ENCODE measurements around the gene CEP112. TPM values are rescaled to one million over a fixed set of nuclear protein-coding genes. Genes with fewer than 3 reads are reported as not detected.

The CEP112 gene
- polyA plus RNA-seq, 2 donors, result 1.6 to 3.1 TPM

GRCh38 chr17:65703891-65704290, 488.0 kb downstream of the CEP112 start:
- WGBS, 2 donors, result 86% methylated on average over 9 of the region's 9 CpGs
- H3K27me3 ChIP-seq (ENCODE audit: control insufficient read depth in 1 of 2, insufficient read depth in 2 of 2, low read length in 2 of 2), result no peaks in the 10 kb centered on the region

DNA sequence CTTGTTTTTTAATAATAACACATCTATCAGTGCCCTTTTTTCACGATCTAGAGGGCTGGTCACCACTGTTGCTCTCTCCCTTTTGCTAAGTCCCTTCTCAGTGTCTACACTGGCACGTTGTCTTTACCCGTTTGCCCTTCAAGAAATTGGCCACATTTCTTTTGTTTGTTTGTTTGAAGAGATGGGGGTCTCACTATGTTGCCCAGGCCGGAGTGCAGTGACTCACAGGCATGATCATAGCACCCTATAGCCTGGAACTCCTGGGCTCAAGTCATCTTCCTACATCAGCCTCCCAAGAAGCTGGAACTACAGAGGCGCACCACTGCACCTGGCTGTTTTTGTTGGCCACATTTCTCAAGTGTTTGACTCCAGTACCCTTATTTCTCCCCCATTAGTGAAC, 492.5 kb downstream of the CEP112 start:
- H3K27ac ChIP-seq (ENCODE audit: low read depth in 2 of 2, low read length in 1 of 2), result no peak overlapping the region
- no peaks in the 10 kb centered on the region for H3K27me3 ChIP-seq (ENCODE audit: control insufficient read depth in 1 of 2, insufficient read depth in 2 of 2, low read length in 2 of 2)
- no peak overlapping the region for H3K4me3 ChIP-seq (ENCODE audit: low read depth in 1 of 2, low read length in 2 of 2)
- no peaks in the 10 kb centered on the region for H3K36me3 ChIP-seq (ENCODE audit: control insufficient read depth in 2 of 2, insufficient read depth in 2 of 2, low read length in 1 of 2)
- no peaks in the 10 kb centered on the region for H3K9me3 ChIP-seq (ENCODE audit: control insufficient read depth in 2 of 2, insufficient read depth in 1 of 2, low read depth in 1 of 2, low read length in 1 of 2)
- H3K4me1 ChIP-seq (ENCODE audit: control insufficient read depth in 2 of 2, insufficient read depth in 2 of 2, low read length in 1 of 2), result no peaks in the 10 kb centered on the region
- WGBS, 2 donors, result 81 to 84% methylated on average over 5 of the region's 5 CpGs

More at GRCh38 chr17:65703891-65704290, 488.0 kb downstream of the CEP112 start:
- Histone ChIP-seq H3K36me3 (ENCODE audit: control insufficient read depth in 2 of 2, insufficient read depth in 2 of 2, low read length in 1 of 2) (no peaks in the 10 kb centered on the region), H3K9me3 (ENCODE audit: control insufficient read depth in 2 of 2, insufficient read depth in 1 of 2, low read depth in 1 of 2, low read length in 1 of 2) (no peaks in the 10 kb centered on the region), H3K4me1 (ENCODE audit: control insufficient read depth in 2 of 2, insufficient read depth in 2 of 2, low read length in 1 of 2) (no peaks in the 10 kb centered on the region), H3K27ac (ENCODE audit: low read depth in 2 of 2, low read length in 1 of 2) (no peak overlapping the region), H3K4me3 (ENCODE audit: low read depth in 1 of 2, low read length in 2 of 2) (no peak overlapping the region)

DNA sequence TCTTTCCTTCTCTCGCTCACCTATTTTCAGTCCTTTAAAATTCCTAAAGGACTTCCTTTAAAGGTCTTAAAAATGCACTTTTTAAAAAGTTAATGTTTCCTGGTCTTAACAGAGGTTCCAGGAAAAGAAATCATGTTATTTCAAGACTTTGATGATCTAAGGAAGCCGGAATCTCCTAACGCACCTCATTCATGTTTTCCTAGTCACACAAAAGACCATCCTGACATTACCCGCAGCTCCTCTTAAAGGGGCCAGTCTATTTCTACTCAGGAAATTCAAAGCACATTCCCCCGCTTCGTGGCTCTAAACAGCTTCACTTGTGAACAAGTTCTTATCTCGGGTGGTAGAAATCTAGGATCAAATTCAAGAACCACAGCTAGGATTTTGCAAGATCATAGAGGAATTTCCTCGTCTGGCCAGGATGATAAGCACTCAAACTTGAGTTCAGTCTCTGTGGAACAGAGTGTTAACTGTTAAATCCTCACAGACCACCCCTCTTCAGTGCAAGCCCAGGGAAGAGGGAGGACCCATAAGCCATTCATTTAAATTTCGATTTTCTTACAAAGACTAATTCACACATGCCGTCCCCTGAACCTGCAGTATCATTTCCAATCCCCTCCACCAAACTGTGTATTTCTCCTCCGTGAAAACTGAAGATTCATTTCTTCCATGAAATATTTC, 493.4 kb downstream of the CEP112 start:
- H3K27me3 ChIP-seq (ENCODE audit: control insufficient read depth in 1 of 2, insufficient read depth in 2 of 2, low read length in 2 of 2), result no peaks in the 10 kb centered on the region
- H3K9me3 ChIP-seq (ENCODE audit: control insufficient read depth in 2 of 2, insufficient read depth in 1 of 2, low read depth in 1 of 2, low read length in 1 of 2), result no peaks in the 10 kb centered on the region
- no peak overlapping the region for H3K4me3 ChIP-seq (ENCODE audit: low read depth in 1 of 2, low read length in 2 of 2)
- no peaks in the 10 kb centered on the region for H3K4me1 ChIP-seq (ENCODE audit: control insufficient read depth in 2 of 2, insufficient read depth in 2 of 2, low read length in 1 of 2)
- no peak overlapping the region for H3K27ac ChIP-seq (ENCODE audit: low read depth in 2 of 2, low read length in 1 of 2)
- WGBS, 2 donors, result 45 to 58% methylated on average over 11 of the region's 11 CpGs
- no peaks in the 10 kb centered on the region for H3K36me3 ChIP-seq (ENCODE audit: control insufficient read depth in 2 of 2, insufficient read depth in 2 of 2, low read length in 1 of 2)

DNA sequence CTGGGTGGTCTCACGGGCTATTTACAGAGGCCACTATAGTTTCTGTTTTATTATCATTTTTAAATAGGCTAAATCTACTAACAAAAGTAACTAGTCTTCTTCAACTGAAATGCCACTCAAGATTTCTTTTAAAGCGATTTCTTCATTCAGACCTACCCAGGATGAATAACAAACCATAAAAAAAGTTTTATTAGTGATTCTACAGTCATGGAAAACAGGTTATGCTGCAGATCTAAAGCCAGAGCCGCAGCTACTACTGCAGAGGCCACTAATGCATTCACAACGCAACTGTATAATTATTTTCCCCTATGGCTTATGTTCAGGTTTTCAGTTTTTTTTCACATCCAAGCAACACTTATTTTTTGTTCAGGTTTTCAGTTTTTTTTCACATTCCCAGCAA, 494.3 kb downstream of the CEP112 start:
- 82 to 86% methylated on average over 4 of the region's 4 CpGs for WGBS, 2 donors
- Histone ChIP-seq H3K9me3 (ENCODE audit: control insufficient read depth in 2 of 2, insufficient read depth in 1 of 2, low read depth in 1 of 2, low read length in 1 of 2) (no peaks in the 10 kb centered on the region), H3K36me3 (ENCODE audit: control insufficient read depth in 2 of 2, insufficient read depth in 2 of 2, low read length in 1 of 2) (no peaks in the 10 kb centered on the region), H3K4me3 (ENCODE audit: low read depth in 1 of 2, low read length in 2 of 2) (no peak overlapping the region), H3K4me1 (ENCODE audit: control insufficient read depth in 2 of 2, insufficient read depth in 2 of 2, low read length in 1 of 2) (no peaks in the 10 kb centered on the region), H3K27ac (ENCODE audit: low read depth in 2 of 2, low read length in 1 of 2) (no peak overlapping the region), H3K27me3 (ENCODE audit: control insufficient read depth in 1 of 2, insufficient read depth in 2 of 2, low read length in 2 of 2) (no peaks in the 10 kb centered on the region)

- Histone ChIP-seq H3K27me3 (ENCODE audit: control insufficient read depth in 1 of 2, insufficient read depth in 2 of 2, low read length in 2 of 2) (no peaks in the 10 kb centered on the region), H3K4me3 (ENCODE audit: low read depth in 1 of 2, low read length in 2 of 2) (no peak overlapping the region), H3K27ac (ENCODE audit: low read depth in 2 of 2, low read length in 1 of 2) (no peak overlapping the region), H3K4me1 (ENCODE audit: control insufficient read depth in 2 of 2, insufficient read depth in 2 of 2, low read length in 1 of 2) (no peaks in the 10 kb centered on the region), H3K36me3 (ENCODE audit: control insufficient read depth in 2 of 2, insufficient read depth in 2 of 2, low read length in 1 of 2) (no peaks in the 10 kb centered on the region), H3K9me3 (ENCODE audit: control insufficient read depth in 2 of 2, insufficient read depth in 1 of 2, low read depth in 1 of 2, low read length in 1 of 2) (no peaks in the 10 kb centered on the region)
- WGBS, 2 donors, result 76 to 83% methylated on average over 6 of the region's 6 CpGs
These were observed 495.1 kb downstream of the CEP112 start for GRCh38 chr17:65696739-65697394.

DNA sequence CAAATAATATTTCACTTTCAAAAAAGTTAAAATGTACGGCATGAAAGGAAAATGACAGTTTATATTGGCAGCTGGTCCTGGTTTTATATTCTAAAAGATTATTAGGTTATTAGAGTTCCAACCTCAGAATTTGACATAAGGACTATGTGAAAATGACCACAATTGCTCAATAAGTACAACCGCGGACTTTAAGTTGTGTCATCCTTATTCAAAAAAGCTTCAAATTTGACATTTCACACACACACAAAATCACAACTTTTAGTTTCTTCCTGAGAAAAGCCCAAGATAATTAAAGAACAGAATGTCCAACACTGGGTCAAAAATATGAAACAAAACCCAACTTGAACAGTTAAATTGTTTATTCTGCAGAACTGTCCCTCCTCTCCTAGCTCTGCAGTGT, 497.3 kb downstream of the CEP112 start:
- WGBS, 2 donors, result 82 to 85% methylated on average over 3 of the region's 3 CpGs
- Histone ChIP-seq H3K36me3 (ENCODE audit: control insufficient read depth in 2 of 2, insufficient read depth in 2 of 2, low read length in 1 of 2) (no peaks in the 10 kb centered on the region), H3K4me1 (ENCODE audit: control insufficient read depth in 2 of 2, insufficient read depth in 2 of 2, low read length in 1 of 2) (no peaks in the 10 kb centered on the region), H3K9me3 (ENCODE audit: control insufficient read depth in 2 of 2, insufficient read depth in 1 of 2, low read depth in 1 of 2, low read length in 1 of 2) (no peaks in the 10 kb centered on the region), H3K27ac (ENCODE audit: low read depth in 2 of 2, low read length in 1 of 2) (no peak overlapping the region), H3K4me3 (ENCODE audit: low read depth in 1 of 2, low read length in 2 of 2) (no peak overlapping the region), H3K27me3 (ENCODE audit: control insufficient read depth in 1 of 2, insufficient read depth in 2 of 2, low read length in 2 of 2) (no peaks in the 10 kb centered on the region)

GRCh38 chr17:65690626-65691310, 501.2 kb downstream of the CEP112 start:
- WGBS, 2 donors, result 78 to 81% methylated on average over 6 of the region's 6 CpGs
- H3K27me3 ChIP-seq (ENCODE audit: control insufficient read depth in 1 of 2, insufficient read depth in 2 of 2, low read length in 2 of 2), result no peaks in the 10 kb centered on the region
- no peaks in the 10 kb centered on the region for H3K9me3 ChIP-seq (ENCODE audit: control insufficient read depth in 2 of 2, insufficient read depth in 1 of 2, low read depth in 1 of 2, low read length in 1 of 2)

GRCh38 chr17:65688307-65688706, 503.6 kb downstream of the CEP112 start:
- H3K27ac ChIP-seq (ENCODE audit: low read depth in 2 of 2, low read length in 1 of 2), result no peak overlapping the region
- WGBS, 2 donors, result 79 to 86% methylated on average over 2 of the region's 2 CpGs
- H3K9me3 ChIP-seq (ENCODE audit: control insufficient read depth in 2 of 2, insufficient read depth in 1 of 2, low read depth in 1 of 2, low read length in 1 of 2), result no peaks in the 10 kb centered on the region
- H3K4me3 ChIP-seq (ENCODE audit: low read depth in 1 of 2, low read length in 2 of 2), result no peak overlapping the region
- H3K27me3 ChIP-seq (ENCODE audit: control insufficient read depth in 1 of 2, insufficient read depth in 2 of 2, low read length in 2 of 2), result no peaks in the 10 kb centered on the region
- no peaks in the 10 kb centered on the region for H3K4me1 ChIP-seq (ENCODE audit: control insufficient read depth in 2 of 2, insufficient read depth in 2 of 2, low read length in 1 of 2)
- H3K36me3 ChIP-seq (ENCODE audit: control insufficient read depth in 2 of 2, insufficient read depth in 2 of 2, low read length in 1 of 2), result no peaks in the 10 kb centered on the region

More at GRCh38 chr17:65690626-65691310, 501.2 kb downstream of the CEP112 start:
- H3K4me3 ChIP-seq (ENCODE audit: low read depth in 1 of 2, low read length in 2 of 2), result no peak overlapping the region
- H3K4me1 ChIP-seq (ENCODE audit: control insufficient read depth in 2 of 2, insufficient read depth in 2 of 2, low read length in 1 of 2), result no peaks in the 10 kb centered on the region
- H3K36me3 ChIP-seq (ENCODE audit: control insufficient read depth in 2 of 2, insufficient read depth in 2 of 2, low read length in 1 of 2), result no peaks in the 10 kb centered on the region
- H3K27ac ChIP-seq (ENCODE audit: low read depth in 2 of 2, low read length in 1 of 2), result no peak overlapping the region

DNA sequence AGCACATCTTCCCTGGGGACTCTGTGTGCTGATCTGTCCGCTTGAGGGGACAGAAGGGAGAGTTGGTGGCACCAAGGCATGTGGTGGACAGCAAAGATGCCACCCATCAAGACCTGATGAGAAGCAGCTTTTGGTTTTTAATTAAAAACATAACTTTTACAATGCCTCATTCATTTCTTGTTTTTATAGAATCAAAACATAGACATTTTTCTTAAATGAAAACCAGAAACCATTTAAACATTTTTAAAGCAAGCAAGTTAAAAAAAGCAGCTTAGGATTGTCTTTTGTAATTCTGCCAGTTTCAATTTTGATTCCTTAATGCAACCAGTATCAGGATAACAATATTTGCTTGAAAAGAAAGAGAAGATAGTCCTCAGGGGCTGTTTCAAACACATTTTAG, 506.8 kb downstream of the CEP112 start:
- WGBS, 2 donors, result 88 to 95% methylated on average over 1 of the region's 1 CpG

More for the DNA sequence above, 506.8 kb downstream of the CEP112 start:
- Histone ChIP-seq H3K36me3 (ENCODE audit: control insufficient read depth in 2 of 2, insufficient read depth in 2 of 2, low read length in 1 of 2) (no peaks in the 10 kb centered on the region), H3K4me1 (ENCODE audit: control insufficient read depth in 2 of 2, insufficient read depth in 2 of 2, low read length in 1 of 2) (no peaks in the 10 kb centered on the region), H3K4me3 (ENCODE audit: low read depth in 1 of 2, low read length in 2 of 2) (no peak overlapping the region), H3K27ac (ENCODE audit: low read depth in 2 of 2, low read length in 1 of 2) (no peak overlapping the region), H3K27me3 (ENCODE audit: control insufficient read depth in 1 of 2, insufficient read depth in 2 of 2, low read length in 2 of 2) (no peaks in the 10 kb centered on the region), H3K9me3 (ENCODE audit: control insufficient read depth in 2 of 2, insufficient read depth in 1 of 2, low read depth in 1 of 2, low read length in 1 of 2) (no peaks in the 10 kb centered on the region)
